Measurements from ENCODE around the gene PHF12. TPM values are rescaled to one million over a fixed set of nuclear protein-coding genes. Genes with fewer than 3 reads are reported as not detected.
"Not testable (repeated sequence)": the region's sequence is repeated elsewhere in the genome, so short reads cannot be mapped to it uniquely, and the experiment has no call there.

The PHF12 gene
- total RNA-seq, 1 donor from 2014 or later, result 54.5 TPM

- Histone ChIP-seq H3K27ac (peak overlapping the region; percentile 93), H3K4me3 (peak overlapping the region; percentile 83 to 90), H3K36me3 (no peaks in the 10 kb centered on the region), H3K4me1 (peaks cover 61% of the 10 kb centered on the region), H3K9me3 (no peaks in the 10 kb centered on the region), H3K27me3 (no peaks in the 10 kb centered on the region)
- TF ChIP-seq POLR2AphosphoS5 (IDR thresholded peaks at IDR 0.05; ENCODE audit: insufficient read depth in 1 of 2, low read depth in 1 of 2) (no peak), CTCF (IDR thresholded peaks at IDR 0.05) (no peak), POLR2A (IDR thresholded peaks at IDR 0.05) (no peak)
- intact Hi-C loops (cut with DNase I), result loop anchor here (5.0 kb wide), 1 partner anchor 136 kb away; no protein-coding TSS in a partner anchor
- DNase-seq (ENCODE audit: extremely low spot score in 2 of 2), result no peak
Observed at GRCh38 chr17:28897769-28898526, 53.4 kb downstream of the PHF12 start.

- peaks cover 67% of the 10 kb centered on the region for H3K4me1 ChIP-seq
- intact Hi-C loops (cut with DNase I), result loop anchor here (5.0 kb wide), 1 partner anchor 135 kb away; no protein-coding TSS in a partner anchor
- TF ChIP-seq POLR2AphosphoS5 (IDR thresholded peaks at IDR 0.05; ENCODE audit: insufficient read depth in 1 of 2, low read depth in 1 of 2) (peak; percentile 75 to 87), POLR2A (IDR thresholded peaks at IDR 0.05) (peak in 1 of 2 donors; percentile 55), CTCF (IDR thresholded peaks at IDR 0.05) (no peak)
Observed at GRCh38 chr17:28896884-28897768, 54.2 kb downstream of the PHF12 start, which contains the start of gene FLOT2. TSS of gene FLOT2 (minus strand) at chr17:28897733. CDS start at chr17:28897574, 159 bp downstream.

GRCh38 chr17:28896491-28896883 is 54.8 kb downstream of the PHF12 start:
- no peaks in the 10 kb centered on the region for H3K9me3 ChIP-seq
- peaks cover 61% of the 10 kb centered on the region for H3K4me1 ChIP-seq
- H3K27me3 ChIP-seq, result no peaks in the 10 kb centered on the region
- peak overlapping the region; percentile 93 for H3K27ac ChIP-seq
- DNase-seq (ENCODE audit: extremely low spot score in 2 of 2), result no peak
- intact Hi-C loops (cut with DNase I), result loop anchor here (5.0 kb wide), 1 partner anchor 134 kb away; no protein-coding TSS in a partner anchor
- H3K36me3 ChIP-seq, result no peaks in the 10 kb centered on the region
- H3K4me3 ChIP-seq, result peak overlapping the region; percentile 83 to 90
- TF ChIP-seq POLR2AphosphoS5 (IDR thresholded peaks at IDR 0.05; ENCODE audit: insufficient read depth in 1 of 2, low read depth in 1 of 2), result no peak
- TF ChIP-seq POLR2A (IDR thresholded peaks at IDR 0.05), result no peak
- peak in 1 of 3 experiments; percentile 3 for TF ChIP-seq CTCF (IDR thresholded peaks at IDR 0.05)

More at GRCh38 chr17:28896884-28897768, 54.2 kb downstream of the PHF12 start, which contains the start of gene FLOT2:
- H3K27me3 ChIP-seq, result no peaks in the 10 kb centered on the region
- peak within 1 kb of the TSS; percentile 83 to 90 for H3K4me3 ChIP-seq
- H3K9me3 ChIP-seq, result no peaks in the 10 kb centered on the region
- peak within 1 kb of the TSS; percentile 93 for H3K27ac ChIP-seq
- no peak for DNase-seq (ENCODE audit: extremely low spot score in 2 of 2)
- H3K36me3 ChIP-seq, result no peaks in the 10 kb centered on the region

GRCh38 chr17:28895794-28896447 is 55.4 kb downstream of the PHF12 start:
- H3K27me3 ChIP-seq, result no peaks in the 10 kb centered on the region
- DNase-seq (ENCODE audit: extremely low spot score in 2 of 2), result no peak
- no peaks in the 10 kb centered on the region for H3K36me3 ChIP-seq
- intact Hi-C loops (cut with DNase I), result loop anchor here (5.0 kb wide), 1 partner anchor 134 kb away; no protein-coding TSS in a partner anchor
- peaks cover 57% of the 10 kb centered on the region for H3K4me1 ChIP-seq
- H3K9me3 ChIP-seq, result no peaks in the 10 kb centered on the region
- TF ChIP-seq POLR2AphosphoS5 (IDR thresholded peaks at IDR 0.05; ENCODE audit: insufficient read depth in 1 of 2, low read depth in 1 of 2) (no peak), POLR2A (IDR thresholded peaks at IDR 0.05) (no peak), CTCF (IDR thresholded peaks at IDR 0.05) (no peak)
- peak overlapping the region; percentile 83 to 90 for H3K4me3 ChIP-seq
- peak overlapping the region; percentile 93 for H3K27ac ChIP-seq

- Histone ChIP-seq H3K4me1 (peaks cover 65% of the 10 kb centered on the region), H3K27ac (peak overlapping the region; percentile 27)
- intact Hi-C loops (cut with DNase I); DNase-seq (ENCODE audit: extremely low spot score in 2 of 2); H3K4me3 ChIP-seq; H3K36me3 ChIP-seq; H3K9me3 ChIP-seq; H3K27me3 ChIP-seq: not testable (repeated sequence)
Observed at GRCh38 chr17:28893248-28894183, 57.8 kb downstream of the PHF12 start.
